CD4-positive, alpha-beta T cell treated with Interleukin-17A for 4 hours (primary cell): ENCODE results near the gene PLPPR3.
"Not testable (repeated sequence)": the region's sequence is repeated elsewhere in the genome, so short reads cannot be mapped to it uniquely, and the experiment has no call there.

Experiments used
- DNase-seq: peaks from one replicate; pipeline ENCODE4 v3.0.0-alpha.2; 2020; ENCODE audit warnings: mixed read lengths

The PLPPR3 gene

GRCh38 chr19:853614-854220 is 32.0 kb upstream of the PLPPR3 start:
- not testable (repeated sequence) for DNase-seq

- DNase-seq, result no peak
These were observed 31.3 kb upstream of the PLPPR3 start for GRCh38 chr19:853014-853585.

- DNase-seq, result no peak
These were observed 30.6 kb upstream of the PLPPR3 start, which contains the start of gene ELANE for GRCh38 chr19:852136-853013. Gene ELANE, plus strand, starts transcription at chr19:852303. Its CDS starts 26 bp downstream, at chr19:852329.

GRCh38 chr19:850979-851335 is 29.2 kb upstream of the PLPPR3 start:
- DNase-seq, result no peak

- DNase-seq, result no peak
These were observed 28.6 kb upstream of the PLPPR3 start for GRCh38 chr19:850221-850978.

- DNase-seq, result not testable (repeated sequence)
These were observed 27.4 kb upstream of the PLPPR3 start for GRCh38 chr19:849195-849594.

GRCh38 chr19:848386-848921 is 26.7 kb upstream of the PLPPR3 start:
- DNase-seq, result no peak

- no peak for DNase-seq
These were observed 24.2 kb upstream of the PLPPR3 start for GRCh38 chr19:845707-846521.

GRCh38 chr19:844546-844971 is 22.8 kb upstream of the PLPPR3 start:
- no peak for DNase-seq

- DNase-seq, result no peak
These were observed 22.2 kb upstream of the PLPPR3 start for GRCh38 chr19:843836-844545.

- no peak for DNase-seq
These were observed 21.6 kb upstream of the PLPPR3 start for GRCh38 chr19:843180-843835.

GRCh38 chr19:842802-843179 is 21.0 kb upstream of the PLPPR3 start:
- not testable (repeated sequence) for DNase-seq

- DNase-seq, result no peak
These were observed 18.9 kb upstream of the PLPPR3 start, which contains the start of gene PRTN3 for GRCh38 chr19:840519-841206. Gene PRTN3, plus strand, starts transcription at chr19:840999. Its CDS starts 10 bp downstream, at chr19:841009.

GRCh38 chr19:835210-835810 is 13.6 kb upstream of the PLPPR3 start:
- DNase-seq, result no peak

- DNase-seq, result no peak
These were observed 12.5 kb upstream of the PLPPR3 start for GRCh38 chr19:834216-834615.

- DNase-seq, result no peak
These were observed 9.9 kb upstream of the PLPPR3 start for GRCh38 chr19:831407-832369.

- no peak for DNase-seq
These were observed 7.5 kb upstream of the PLPPR3 start for GRCh38 chr19:829129-829758.
